GM18502 (cell line): ENCODE results near the gene EPAS1.

Experiments
- ATAC-seq: cut with Tn5 transposase; IDR thresholded peaks from one replicate; pipeline ENCODE4 v1.9.1; 2021; ENCODE audit warnings: mild to moderate bottlenecking; ENCODE audit not compliant: unreplicated experiment, poor library complexity

EPAS1 gene

GRCh38 chr2:46379213-46380037, 82.2 kb downstream of the EPAS1 start:
- no peak for ATAC-seq

- no peak for ATAC-seq
Observed at GRCh38 chr2:46380038-46380940, 83.1 kb downstream of the EPAS1 start.

- no peak for ATAC-seq
Observed at GRCh38 chr2:46381263-46381849, 84.1 kb downstream of the EPAS1 start.

- no peak for ATAC-seq
Observed at GRCh38 chr2:46381871-46382270, 84.7 kb downstream of the EPAS1 start.

- ATAC-seq, result no peak
Observed at GRCh38 chr2:46382331-46383112, 85.3 kb downstream of the EPAS1 start.

GRCh38 chr2:46383113-46383395, 85.8 kb downstream of the EPAS1 start:
- no peak for ATAC-seq

- no peak for ATAC-seq
Observed at GRCh38 chr2:46383784-46384456, 86.7 kb downstream of the EPAS1 start.

- ATAC-seq, result no peak
Observed at GRCh38 chr2:46384457-46384815, 87.2 kb downstream of the EPAS1 start.

- no peak for ATAC-seq
Observed at GRCh38 chr2:46385786-46386577, 88.8 kb downstream of the EPAS1 start.

- no peak for ATAC-seq
Observed at GRCh38 chr2:46386763-46387162, 89.6 kb downstream of the EPAS1 start.

- no peak for ATAC-seq
Observed at GRCh38 chr2:46387292-46387691, 90.1 kb downstream of the EPAS1 start.

GRCh38 chr2:46387886-46388515, 90.8 kb downstream of the EPAS1 start:
- no peak for ATAC-seq

GRCh38 chr2:46388881-46389280, 91.7 kb downstream of the EPAS1 start:
- no peak for ATAC-seq

- ATAC-seq, result no peak
Observed at GRCh38 chr2:46389417-46389916, 92.3 kb downstream of the EPAS1 start.

- ATAC-seq, result no peak
Observed at GRCh38 chr2:46390036-46390435, 92.8 kb downstream of the EPAS1 start.

GRCh38 chr2:46390901-46391395, 93.7 kb downstream of the EPAS1 start:
- ATAC-seq, result no peak

- no peak for ATAC-seq
Observed at GRCh38 chr2:46392561-46393346, 95.5 kb downstream of the EPAS1 start.
